AG09309 (cell line): Measurements from ENCODE around the gene MRPL23.

Experiments
- DNase-seq: peaks from one replicate; pipeline ENCODE4 v3.0.0-alpha.2; 2010; ENCODE audit warnings: low read depth
- H3K4me3 ChIP-seq: 2 replicates; pipeline ENCODE4 v1.5.1; 2011; ENCODE audit warnings: mild to moderate bottlenecking, low read depth, low read length, moderate library complexity; ENCODE audit not compliant: control insufficient read depth
- TF ChIP-seq, protein P1 (sequence below): IDR thresholded peaks from 2 replicates; pipeline ENCODE4 v1.5.1; 2011; ENCODE audit warnings: mild to moderate bottlenecking, low read depth, low read length, inconsistent platforms; ENCODE audit not compliant: insufficient read depth, control insufficient read depth; ENCODE audit errors: missing control alignments

The MRPL23 gene

DNA sequence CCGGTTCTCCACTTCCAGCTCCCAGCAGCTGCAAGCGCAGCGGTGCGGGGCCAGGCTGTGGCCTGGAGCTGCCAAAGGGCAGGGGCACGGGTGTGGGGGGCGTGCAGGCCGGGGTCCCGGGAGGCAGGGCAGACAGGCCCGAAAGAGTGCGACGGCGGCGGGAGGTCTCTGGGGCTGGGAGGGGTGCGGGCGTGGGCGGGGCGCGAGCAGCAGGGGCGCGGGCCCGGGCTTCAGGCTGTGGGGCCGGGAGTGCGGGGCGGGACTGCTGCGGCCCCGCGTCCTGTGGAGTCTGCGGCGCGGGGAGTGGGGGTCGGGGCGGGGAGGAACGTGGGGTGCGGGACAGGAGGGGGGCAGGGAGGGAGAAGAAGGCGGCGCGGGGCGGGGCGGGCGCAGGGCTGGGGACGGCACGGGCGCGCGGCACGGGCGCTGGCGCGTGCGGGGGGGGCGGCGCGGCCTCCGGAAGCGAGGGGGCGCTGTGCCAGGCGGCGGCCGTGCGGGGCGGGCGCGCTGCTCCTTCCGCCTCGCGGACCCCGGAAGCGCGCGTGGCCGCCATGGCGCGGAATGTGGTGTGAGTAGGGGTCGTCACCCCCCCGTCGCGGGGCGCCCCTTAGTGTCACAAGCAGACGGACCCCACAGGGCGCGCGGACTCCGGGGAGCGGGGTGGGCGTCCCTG, at the start of gene MRPL23:
Gene MRPL23 (plus strand): TSS at position 521 of the 673 bp plus-strand sequence. CDS start 31 bp downstream, at position 552.
- TF ChIP-seq, protein P1, sequence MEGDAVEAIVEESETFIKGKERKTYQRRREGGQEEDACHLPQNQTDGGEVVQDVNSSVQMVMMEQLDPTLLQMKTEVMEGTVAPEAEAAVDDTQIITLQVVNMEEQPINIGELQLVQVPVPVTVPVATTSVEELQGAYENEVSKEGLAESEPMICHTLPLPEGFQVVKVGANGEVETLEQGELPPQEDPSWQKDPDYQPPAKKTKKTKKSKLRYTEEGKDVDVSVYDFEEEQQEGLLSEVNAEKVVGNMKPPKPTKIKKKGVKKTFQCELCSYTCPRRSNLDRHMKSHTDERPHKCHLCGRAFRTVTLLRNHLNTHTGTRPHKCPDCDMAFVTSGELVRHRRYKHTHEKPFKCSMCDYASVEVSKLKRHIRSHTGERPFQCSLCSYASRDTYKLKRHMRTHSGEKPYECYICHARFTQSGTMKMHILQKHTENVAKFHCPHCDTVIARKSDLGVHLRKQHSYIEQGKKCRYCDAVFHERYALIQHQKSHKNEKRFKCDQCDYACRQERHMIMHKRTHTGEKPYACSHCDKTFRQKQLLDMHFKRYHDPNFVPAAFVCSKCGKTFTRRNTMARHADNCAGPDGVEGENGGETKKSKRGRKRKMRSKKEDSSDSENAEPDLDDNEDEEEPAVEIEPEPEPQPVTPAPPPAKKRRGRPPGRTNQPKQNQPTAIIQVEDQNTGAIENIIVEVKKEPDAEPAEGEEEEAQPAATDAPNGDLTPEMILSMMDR = no peak
- DNase-seq = no peak
- no peak within 1 kb of the TSS for H3K4me3 ChIP-seq

- DNase-seq = no peak
- no peak overlapping the region for H3K4me3 ChIP-seq
- TF ChIP-seq, protein P1 = no peak
Observed at GRCh38 chr11:1899090-1899489, 48.0 kb upstream of the MRPL23 start.

GRCh38 chr11:1899686-1900085, 47.4 kb upstream of the MRPL23 start:
- H3K4me3 ChIP-seq = no peak overlapping the region
- no peak for DNase-seq
- TF ChIP-seq, protein P1 = no peak

DNA sequence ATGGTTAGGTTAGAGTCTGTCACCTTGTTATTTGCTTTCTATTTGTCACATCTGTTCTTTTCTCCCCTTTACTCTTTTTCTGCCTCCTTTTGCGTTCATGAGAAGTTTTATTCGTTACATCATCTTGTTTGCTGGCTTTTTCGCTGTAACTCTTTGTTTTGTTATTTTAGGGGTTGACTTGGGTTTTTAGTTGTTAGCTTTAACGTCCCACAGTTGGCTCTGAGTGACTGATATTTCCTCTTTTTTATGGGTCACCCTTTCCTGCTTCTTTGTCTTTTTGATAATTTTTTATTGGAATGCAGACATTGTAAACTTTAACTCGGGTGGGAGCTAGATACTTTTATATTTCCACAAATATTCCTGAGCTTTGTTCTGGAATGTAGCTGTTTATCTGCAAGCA, 41.0 kb upstream of the MRPL23 start:
- TF ChIP-seq, protein P1 = no peak
- no peak for DNase-seq
- no peak overlapping the region for H3K4me3 ChIP-seq

GRCh38 chr11:1906611-1907423, 40.3 kb upstream of the MRPL23 start:
- no peak for DNase-seq
- no peak overlapping the region for H3K4me3 ChIP-seq
- TF ChIP-seq, protein P1 = no peak

DNA sequence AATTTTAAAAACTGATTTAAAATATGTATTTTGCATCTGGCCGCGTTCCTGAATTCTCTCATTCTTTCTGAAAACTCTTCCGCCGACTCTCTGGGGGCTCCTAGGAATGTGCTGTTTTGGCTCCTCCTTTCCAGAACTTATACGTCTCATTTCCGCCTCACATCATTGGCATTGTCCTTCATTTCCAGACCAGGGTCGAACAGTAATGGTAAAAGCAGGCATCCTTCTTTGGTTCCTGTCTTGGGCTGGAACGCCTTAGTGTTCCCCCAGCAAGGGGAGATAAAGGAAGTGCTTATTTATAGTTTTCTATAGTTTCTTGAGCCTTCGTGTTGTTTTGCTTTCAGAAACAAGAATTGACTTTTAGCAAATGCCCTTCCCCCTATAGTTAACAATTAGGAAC, 38.5 kb upstream of the MRPL23 start:
- TF ChIP-seq, protein P1 = no peak
- no peak for DNase-seq
- no peak overlapping the region for H3K4me3 ChIP-seq
